ENCODE results near the gene UFD1. TPM values are rescaled to one million over a fixed set of nuclear protein-coding genes. Genes with fewer than 3 reads are reported as not detected.

UFD1 gene
- total RNA-seq, 4 donors from 2014 or later, result 39.2 to 74.3 (median 43.5) TPM

GRCh38 chr22:19467912-19468311, 11.1 kb downstream of the UFD1 start:
- Histone ChIP-seq H3K9me3 (no peaks in the 10 kb centered on the region), H3K36me3 (peaks cover 0 to 98% (median 2%) of the 10 kb centered on the region in 3 donors), H3K27ac (no peak overlapping the region), H3K4me1 (no peaks in the 10 kb centered on the region), H3K27me3 (no peaks in the 10 kb centered on the region), H3K4me3 (no peak overlapping the region)
- no peak for DNase-seq
- TF ChIP-seq POLR2A (IDR thresholded peaks at IDR 0.05), result no peak
- TF ChIP-seq, protein P1, sequence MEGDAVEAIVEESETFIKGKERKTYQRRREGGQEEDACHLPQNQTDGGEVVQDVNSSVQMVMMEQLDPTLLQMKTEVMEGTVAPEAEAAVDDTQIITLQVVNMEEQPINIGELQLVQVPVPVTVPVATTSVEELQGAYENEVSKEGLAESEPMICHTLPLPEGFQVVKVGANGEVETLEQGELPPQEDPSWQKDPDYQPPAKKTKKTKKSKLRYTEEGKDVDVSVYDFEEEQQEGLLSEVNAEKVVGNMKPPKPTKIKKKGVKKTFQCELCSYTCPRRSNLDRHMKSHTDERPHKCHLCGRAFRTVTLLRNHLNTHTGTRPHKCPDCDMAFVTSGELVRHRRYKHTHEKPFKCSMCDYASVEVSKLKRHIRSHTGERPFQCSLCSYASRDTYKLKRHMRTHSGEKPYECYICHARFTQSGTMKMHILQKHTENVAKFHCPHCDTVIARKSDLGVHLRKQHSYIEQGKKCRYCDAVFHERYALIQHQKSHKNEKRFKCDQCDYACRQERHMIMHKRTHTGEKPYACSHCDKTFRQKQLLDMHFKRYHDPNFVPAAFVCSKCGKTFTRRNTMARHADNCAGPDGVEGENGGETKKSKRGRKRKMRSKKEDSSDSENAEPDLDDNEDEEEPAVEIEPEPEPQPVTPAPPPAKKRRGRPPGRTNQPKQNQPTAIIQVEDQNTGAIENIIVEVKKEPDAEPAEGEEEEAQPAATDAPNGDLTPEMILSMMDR (IDR thresholded peaks at IDR 0.05), result no peak

- peaks cover 0 to 96% (median 2%) of the 10 kb centered on the region in 3 donors for H3K36me3 ChIP-seq
- no peaks in the 10 kb centered on the region for H3K27me3 ChIP-seq
- no peak overlapping the region for H3K4me3 ChIP-seq
- no peak for DNase-seq
- no peaks in the 10 kb centered on the region for H3K9me3 ChIP-seq
- no peaks in the 10 kb centered on the region for H3K4me1 ChIP-seq
- TF ChIP-seq, protein P1 (IDR thresholded peaks at IDR 0.05), result no peak
- no peak for TF ChIP-seq POLR2A (IDR thresholded peaks at IDR 0.05)
- no peak overlapping the region for H3K27ac ChIP-seq
These were observed 11.9 kb downstream of the UFD1 start for GRCh38 chr22:19466848-19467752.

DNA sequence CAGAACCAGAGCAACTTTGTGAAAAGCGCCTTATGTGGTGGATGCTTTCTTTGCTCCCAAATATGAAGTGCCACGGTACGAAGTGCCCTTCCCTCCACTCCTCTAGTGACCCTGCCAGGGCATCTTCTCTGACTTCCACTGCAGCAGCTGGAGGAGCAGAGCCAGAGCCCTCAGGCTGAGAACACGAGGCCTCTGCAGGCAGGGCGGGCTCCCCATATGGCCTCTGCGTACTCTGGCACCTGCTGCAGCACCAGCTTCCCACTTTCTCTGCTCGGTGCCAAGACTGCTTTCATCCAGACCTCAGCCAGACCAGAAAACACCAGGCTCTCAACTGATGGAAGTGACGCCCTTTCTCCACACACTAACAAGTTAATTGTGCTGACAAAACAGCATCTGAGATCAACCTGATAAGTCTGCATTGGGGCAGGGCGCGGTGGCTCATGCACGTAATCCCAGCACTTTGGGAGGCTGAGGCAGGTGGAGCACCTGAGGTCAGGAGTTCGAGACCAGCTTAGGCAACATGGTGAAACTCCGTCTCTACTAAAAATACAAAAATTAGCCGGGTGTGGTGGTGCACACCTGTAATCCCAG, 12.8 kb downstream of the UFD1 start:
- H3K4me1 ChIP-seq, result no peaks in the 10 kb centered on the region
- no peak overlapping the region for H3K4me3 ChIP-seq
- peaks cover 0 to 90% (median 2%) of the 10 kb centered on the region in 3 donors for H3K36me3 ChIP-seq
- no peak overlapping the region for H3K27ac ChIP-seq
- H3K9me3 ChIP-seq, result no peaks in the 10 kb centered on the region
- DNase-seq, result no peak
- TF ChIP-seq POLR2A (IDR thresholded peaks at IDR 0.05), result no peak
- no peaks in the 10 kb centered on the region for H3K27me3 ChIP-seq

DNA sequence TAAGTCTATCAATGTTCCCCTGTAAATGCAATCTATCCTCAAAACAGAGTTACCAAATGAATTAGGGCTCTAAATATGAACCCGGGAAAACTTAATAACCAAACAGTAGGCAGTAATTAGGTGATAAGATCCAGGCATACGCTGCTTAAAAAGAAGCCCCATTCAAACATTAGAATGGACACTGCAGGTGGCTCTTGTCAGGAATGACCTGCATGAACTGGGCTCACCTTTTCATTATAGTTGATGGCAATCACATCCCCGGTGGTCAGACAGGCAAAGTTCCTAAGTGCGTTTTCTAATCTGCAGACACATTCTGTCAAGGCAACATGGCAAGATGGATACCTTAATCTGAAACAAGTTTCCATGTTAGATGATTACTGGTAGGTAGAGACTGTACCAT, 14.0 kb downstream of the UFD1 start:
- TF ChIP-seq, protein P1 (IDR thresholded peaks at IDR 0.05), result no peak
- TF ChIP-seq POLR2A (IDR thresholded peaks at IDR 0.05), result no peak
- Histone ChIP-seq H3K27me3 (no peaks in the 10 kb centered on the region), H3K36me3 (peaks cover 0 to 82% (median 2%) of the 10 kb centered on the region in 3 donors), H3K9me3 (no peaks in the 10 kb centered on the region), H3K4me3 (no peak overlapping the region), H3K4me1 (no peaks in the 10 kb centered on the region), H3K27ac (no peak overlapping the region)
- DNase-seq, result no peak

GRCh38 chr22:19464546-19464945, 14.4 kb downstream of the UFD1 start:
- no peaks in the 10 kb centered on the region for H3K27me3 ChIP-seq
- no peaks in the 10 kb centered on the region for H3K9me3 ChIP-seq
- no peaks in the 10 kb centered on the region for H3K4me1 ChIP-seq
- peaks cover 0 to 78% (median 2%) of the 10 kb centered on the region in 3 donors for H3K36me3 ChIP-seq
- H3K4me3 ChIP-seq, result no peak overlapping the region
- TF ChIP-seq, protein P1 (IDR thresholded peaks at IDR 0.05), result no peak
- TF ChIP-seq POLR2A (IDR thresholded peaks at IDR 0.05), result no peak
- DNase-seq, result no peak
- H3K27ac ChIP-seq, result no peak overlapping the region

Data from Peyer's patch (tissue), 4 donors.